ENCODE measurements around the gene RSPH4A. TPM values are rescaled to one million over a fixed set of nuclear protein-coding genes. Genes with fewer than 3 reads are reported as not detected.

RSPH4A gene
- total and polyA plus RNA-seq, 2 of the 8 experiments (the other 6 are each of a cell fraction or from before 2014, with no cell fraction given), result 0.38 to 0.52 TPM

GRCh38 chr6:116570856-116571682 is 45.2 kb upstream of the RSPH4A start, which contains the start of gene RWDD1 (continued):
- TF ChIP-seq EZH2 (IDR thresholded peaks at IDR 0.05; ENCODE audit: low read depth, low read length, severe bottlenecking) (no peak), POU5F1 (IDR thresholded peaks at IDR 0.05; ENCODE audit: low read depth, low read length) (no peak)

Data from H1 (cell line).